Gastroesophageal sphincter (tissue), 3 donors: ENCODE measurements around the gene RAB42.

Experiments
- EP300 ChIP-seq: sonication (generic); formaldehyde crosslinking; IDR thresholded peaks from one replicate; pipeline ENCODE4 v1.6.1; 2017; ENCODE audit warnings: antibody characterized with exemption, mild to moderate bottlenecking
- POLR2A ChIP-seq, 2 donors: fragments of 450-650 bp; IDR thresholded peaks; one replicate each; pipeline ENCODE4 v1.6.1; 2017; ENCODE audit warnings: antibody characterized with exemption in 2 of 2, mild to moderate bottlenecking in 2 of 2, moderate library complexity in 1 of 2
- POLR2AphosphoS5 ChIP-seq: sonication (generic); formaldehyde crosslinking; IDR thresholded peaks from one replicate; pipeline ENCODE4 v1.6.1; 2017; ENCODE audit warnings: antibody characterized with exemption
- TF ChIP-seq, protein P1 (sequence below), 4 experiments: fragments of 200-600 bp in 2 of 4; fragments of 450-650 bp in 2 of 4; sonication (generic) in 1 of 4; IDR thresholded peaks; one replicate each; pipeline ENCODE4 v1.5.1; 2017 to 2019; ENCODE audit warnings: antibody characterized with exemption in 4 of 4, mild to moderate bottlenecking in 2 of 4, moderate library complexity in 2 of 4

DNA sequence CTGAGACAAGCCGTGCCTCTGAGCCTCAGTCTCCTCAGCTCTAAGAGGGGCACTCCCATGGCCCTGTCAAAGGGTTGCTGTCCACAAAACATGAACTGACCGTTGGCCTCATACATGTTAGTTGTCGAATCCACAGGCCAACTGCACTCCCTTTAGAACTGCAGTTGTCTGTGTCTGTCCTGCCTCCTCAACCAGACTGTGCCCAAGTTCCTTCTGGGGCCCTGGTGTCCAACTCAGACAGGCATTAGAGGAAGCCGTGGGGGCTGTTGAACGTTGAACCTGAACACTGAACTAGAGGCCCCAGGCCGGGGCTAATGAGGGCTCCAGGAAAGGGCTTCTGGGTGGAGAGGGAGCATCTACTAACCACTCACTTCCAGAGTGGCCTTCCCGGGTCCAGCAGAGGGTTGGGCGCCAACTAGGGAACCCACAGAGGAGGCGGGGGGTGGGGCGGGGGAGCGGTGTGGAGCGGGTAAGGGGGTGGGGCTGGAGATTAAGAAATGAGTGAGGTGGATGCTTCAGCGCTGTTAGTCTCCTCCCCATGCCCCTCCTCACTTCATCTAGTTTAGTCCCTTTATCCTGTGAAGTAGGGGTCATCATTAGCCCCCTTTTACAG is at the start of gene RAB42:
- TF ChIP-seq, protein P1, sequence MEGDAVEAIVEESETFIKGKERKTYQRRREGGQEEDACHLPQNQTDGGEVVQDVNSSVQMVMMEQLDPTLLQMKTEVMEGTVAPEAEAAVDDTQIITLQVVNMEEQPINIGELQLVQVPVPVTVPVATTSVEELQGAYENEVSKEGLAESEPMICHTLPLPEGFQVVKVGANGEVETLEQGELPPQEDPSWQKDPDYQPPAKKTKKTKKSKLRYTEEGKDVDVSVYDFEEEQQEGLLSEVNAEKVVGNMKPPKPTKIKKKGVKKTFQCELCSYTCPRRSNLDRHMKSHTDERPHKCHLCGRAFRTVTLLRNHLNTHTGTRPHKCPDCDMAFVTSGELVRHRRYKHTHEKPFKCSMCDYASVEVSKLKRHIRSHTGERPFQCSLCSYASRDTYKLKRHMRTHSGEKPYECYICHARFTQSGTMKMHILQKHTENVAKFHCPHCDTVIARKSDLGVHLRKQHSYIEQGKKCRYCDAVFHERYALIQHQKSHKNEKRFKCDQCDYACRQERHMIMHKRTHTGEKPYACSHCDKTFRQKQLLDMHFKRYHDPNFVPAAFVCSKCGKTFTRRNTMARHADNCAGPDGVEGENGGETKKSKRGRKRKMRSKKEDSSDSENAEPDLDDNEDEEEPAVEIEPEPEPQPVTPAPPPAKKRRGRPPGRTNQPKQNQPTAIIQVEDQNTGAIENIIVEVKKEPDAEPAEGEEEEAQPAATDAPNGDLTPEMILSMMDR (IDR thresholded peaks at IDR 0.05), result no peak
- TF ChIP-seq POLR2AphosphoS5, result no peak
- no peak for TF ChIP-seq POLR2A (IDR thresholded peaks at IDR 0.05)
- no peak for TF ChIP-seq EP300
